ENCODE data around the gene IMMP2L.

IMMP2L gene

DNA sequence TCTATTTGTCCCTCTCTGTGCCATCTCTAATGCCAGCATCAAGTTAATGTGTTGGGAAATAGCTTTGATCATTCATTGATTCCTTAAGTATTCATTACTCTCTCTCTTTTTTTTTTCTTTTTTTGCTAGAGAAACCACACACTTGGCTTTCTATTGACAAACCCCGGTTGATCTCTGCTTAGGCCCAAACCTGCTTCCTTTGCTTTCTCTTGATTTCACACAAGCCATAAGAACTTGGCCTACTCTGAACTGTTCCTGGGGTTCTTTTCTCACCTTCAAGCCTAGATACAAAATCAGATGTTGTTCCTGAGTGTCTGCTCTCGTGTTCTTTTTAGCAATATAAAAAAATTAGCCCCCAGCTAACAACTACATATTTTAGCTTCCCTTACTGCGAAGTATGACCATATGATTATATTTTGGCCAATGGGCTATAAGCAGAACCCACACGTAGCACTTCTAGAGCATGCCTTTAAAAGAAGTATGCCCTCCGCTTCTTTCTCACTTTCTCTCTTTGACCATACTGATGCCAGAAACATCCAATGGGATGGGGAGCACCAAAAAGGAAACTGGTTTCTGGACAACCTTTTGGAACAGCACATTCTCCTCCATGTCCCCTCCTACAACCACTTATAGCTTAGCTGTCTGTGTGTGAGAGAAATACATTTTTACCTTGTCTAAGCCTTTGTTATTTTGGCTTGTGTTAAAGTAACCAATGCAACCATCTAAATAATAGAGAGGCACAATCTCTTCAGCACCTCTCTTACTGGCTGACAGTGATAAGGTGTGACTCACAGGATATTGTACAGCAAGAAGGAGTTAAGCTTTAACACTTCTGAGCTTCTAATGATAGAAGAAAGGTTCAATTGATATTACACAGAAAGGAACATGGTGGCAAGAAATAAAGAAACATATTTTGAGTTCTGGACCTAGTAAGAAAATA lies 568.0 kb downstream of the IMMP2L start:
- no peak for DNase-seq (ENCODE audit: extremely low spot score)
- no peak for TF ChIP-seq NFRKB (IDR thresholded peaks at IDR 0.05)
- TF ChIP-seq SP1 (IDR thresholded peaks at IDR 0.05): no peak
- no peak for TF ChIP-seq FOXA1 (IDR thresholded peaks at IDR 0.05)
- TF ChIP-seq CTBP1 (IDR thresholded peaks at IDR 0.05; ENCODE audit: borderline replicate concordance): no peak
- no peak for TF ChIP-seq TARDBP (IDR thresholded peaks at IDR 0.05)
- TF ChIP-seq LEF1 (IDR thresholded peaks at IDR 0.05; ENCODE audit: borderline replicate concordance): no peak
- CTCF ChIA-PET: no interaction called here
- POLR2A ChIA-PET: no interaction called here

DNA sequence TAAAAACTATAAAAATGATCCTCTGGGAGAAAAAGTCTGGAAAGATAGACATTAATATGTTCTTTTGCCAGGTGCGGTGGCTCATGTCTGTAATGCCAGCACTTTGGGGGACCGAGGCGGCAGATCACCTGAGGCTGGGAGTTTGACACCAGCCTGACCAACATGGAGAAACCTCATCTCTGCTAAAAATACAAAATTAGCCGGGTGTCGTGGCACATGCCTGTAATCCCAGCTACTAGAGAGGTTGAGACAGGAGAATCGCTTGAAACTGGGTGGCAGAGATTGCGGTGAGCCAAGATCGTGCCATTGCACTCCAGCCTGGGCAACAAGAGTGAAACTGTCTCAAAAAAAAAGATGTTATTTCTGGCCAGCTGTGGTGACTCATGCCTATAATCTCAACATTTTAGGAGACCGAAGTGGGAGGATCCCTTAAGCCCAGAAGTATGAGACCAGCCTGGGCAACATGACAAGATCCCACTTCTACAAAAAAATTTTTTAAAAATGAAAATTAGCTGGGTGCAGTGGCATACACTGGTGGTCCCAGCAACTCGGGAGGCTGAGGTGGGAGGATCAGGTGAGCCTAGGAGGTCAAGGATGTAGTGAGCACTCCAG lies 573.3 kb downstream of the IMMP2L start:
- CTCF ChIA-PET: no interaction called here

DNA sequence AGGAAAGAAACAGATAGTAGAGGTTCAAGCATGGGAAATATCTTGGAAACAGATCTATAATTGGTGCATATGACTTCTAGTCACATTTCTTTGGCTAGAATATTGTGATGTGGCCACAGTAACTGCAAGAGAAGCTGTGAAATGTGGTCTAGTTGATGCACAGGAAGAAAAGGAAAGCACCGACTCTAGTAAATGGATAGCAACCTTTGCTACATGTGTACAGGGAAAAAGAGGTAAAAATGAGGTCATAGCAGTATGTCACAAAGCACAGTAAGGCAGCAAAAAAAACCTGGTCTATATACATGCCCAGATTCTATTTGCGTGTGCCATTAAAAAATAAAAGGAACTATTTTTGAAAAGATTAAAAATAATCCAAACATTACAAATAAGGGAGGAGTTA lies 573.9 kb downstream of the IMMP2L start:
- ChIA-PET CTCF (interaction anchor here (1.2 kb wide), 1 partner anchor 13 kb away, joined by 3 read pairs; no protein-coding TSS in a partner anchor), POLR2A (no interaction called here)
- no peak for DNase-seq (ENCODE audit: extremely low spot score)
- TF ChIP-seq ARNT (IDR thresholded peaks at IDR 0.05) (no peak), NFRKB (IDR thresholded peaks at IDR 0.05) (no peak), FOXM1 (IDR thresholded peaks at IDR 0.05; ENCODE audit: borderline replicate concordance) (no peak), FOXK2 (IDR thresholded peaks at IDR 0.05) (no peak), TARDBP (IDR thresholded peaks at IDR 0.05) (no peak), BHLHE40 (IDR thresholded peaks at IDR 0.05; ENCODE audit: borderline replicate concordance) (no peak), ELF4 (IDR thresholded peaks at IDR 0.05) (no peak), FOXA1 (IDR thresholded peaks at IDR 0.05) (no peak), CTBP1 (IDR thresholded peaks at IDR 0.05; ENCODE audit: borderline replicate concordance) (no peak), ZNF384 (IDR thresholded peaks at IDR 0.05) (no peak), PKNOX1 (IDR thresholded peaks at IDR 0.05) (no peak)

More for the DNA sequence above, 573.3 kb downstream of the IMMP2L start:
- TF ChIP-seq BHLHE40 (IDR thresholded peaks at IDR 0.05; ENCODE audit: borderline replicate concordance) (no peak), SP1 (IDR thresholded peaks at IDR 0.05) (no peak), HDGF (IDR thresholded peaks at IDR 0.05; ENCODE audit: borderline replicate concordance) (no peak), FOXM1 (IDR thresholded peaks at IDR 0.05; ENCODE audit: borderline replicate concordance) (no peak), TARDBP (IDR thresholded peaks at IDR 0.05) (no peak), FOXA1 (IDR thresholded peaks at IDR 0.05) (no peak), FOXK2 (IDR thresholded peaks at IDR 0.05) (no peak), L3MBTL2 (conservative IDR thresholded peaks at IDR 0.05) (no peak)
- no peak for DNase-seq (ENCODE audit: extremely low spot score)
- POLR2A ChIA-PET: no interaction called here

DNA sequence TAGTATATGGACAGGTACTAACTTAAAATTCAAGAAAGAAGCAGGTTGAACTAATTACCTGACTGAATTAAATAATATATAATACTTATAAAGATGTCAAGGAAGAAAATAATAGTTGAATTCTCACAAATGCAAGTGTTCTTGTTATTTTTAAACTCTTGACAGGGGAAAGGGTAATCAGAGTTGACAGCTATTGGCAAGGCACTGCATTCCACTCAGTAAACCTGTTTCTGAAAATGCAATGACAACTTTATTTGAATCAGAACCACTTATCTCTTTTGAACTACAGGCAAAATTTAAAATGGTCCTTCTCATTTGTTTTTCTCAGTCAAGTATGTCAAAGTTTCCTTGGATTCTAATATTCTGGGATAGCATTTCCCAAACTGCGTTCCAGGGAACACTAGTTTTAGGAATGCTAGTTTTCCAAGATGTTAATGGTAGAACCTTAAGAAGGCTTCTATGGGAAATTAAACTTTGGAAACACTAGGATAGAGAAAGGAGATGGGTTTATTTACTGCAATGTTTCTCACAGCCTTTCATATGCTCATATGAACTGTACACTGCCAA lies 575.1 kb downstream of the IMMP2L start:
- ChIA-PET CTCF (interaction anchor here (0.6 to 1.2 kb wide), 2 partner anchors 14 to 112 kb away, joined by 3 read pairs; no protein-coding TSS in a partner anchor), POLR2A (no interaction called here)
- TF ChIP-seq FOXK2 (IDR thresholded peaks at IDR 0.05) (no peak), BHLHE40 (IDR thresholded peaks at IDR 0.05; ENCODE audit: borderline replicate concordance) (no peak), ELF4 (IDR thresholded peaks at IDR 0.05) (no peak), FOXA1 (IDR thresholded peaks at IDR 0.05) (no peak)
- DNase-seq (ENCODE audit: extremely low spot score): no peak

DNA sequence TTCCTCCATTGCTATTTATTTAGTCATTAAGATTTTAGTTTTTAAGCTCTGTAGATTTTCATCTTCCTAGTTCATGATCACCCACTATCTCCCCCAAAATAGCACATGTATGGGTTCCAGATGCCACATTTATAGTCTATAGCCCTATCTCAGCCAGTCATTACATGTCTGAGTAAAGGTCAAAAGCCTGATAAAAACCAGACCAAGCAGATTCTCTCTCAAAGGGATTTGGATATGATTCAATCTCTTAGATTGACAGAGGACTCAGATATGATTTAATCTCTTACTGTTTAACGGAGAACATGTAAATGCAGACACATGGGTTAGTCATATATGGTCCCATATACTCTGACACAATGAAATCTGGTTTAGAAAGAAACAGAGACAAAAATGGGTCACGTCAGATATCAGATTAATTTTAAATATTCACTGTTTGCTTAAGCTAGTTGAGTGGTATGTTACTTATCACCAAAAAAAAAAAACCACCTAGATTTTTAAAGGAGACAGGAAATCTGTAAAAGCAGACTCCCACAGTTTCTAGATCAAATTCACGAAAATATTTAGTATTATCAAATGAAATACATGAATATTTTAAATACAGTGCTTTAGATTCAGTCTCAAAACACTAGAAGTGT lies 578.4 kb downstream of the IMMP2L start:
- TF ChIP-seq FOXK2 (IDR thresholded peaks at IDR 0.05): no peak
- TF ChIP-seq PKNOX1 (IDR thresholded peaks at IDR 0.05): no peak
- no peak for TF ChIP-seq HDGF (IDR thresholded peaks at IDR 0.05; ENCODE audit: borderline replicate concordance)
- no peak for TF ChIP-seq LEF1 (IDR thresholded peaks at IDR 0.05; ENCODE audit: borderline replicate concordance)
- TF ChIP-seq L3MBTL2 (conservative IDR thresholded peaks at IDR 0.05): no peak
- TF ChIP-seq ZNF384 (IDR thresholded peaks at IDR 0.05): no peak
- no peak for TF ChIP-seq SP1 (IDR thresholded peaks at IDR 0.05)
- no peak for TF ChIP-seq BHLHE40 (IDR thresholded peaks at IDR 0.05; ENCODE audit: borderline replicate concordance)
- TF ChIP-seq ELF4 (IDR thresholded peaks at IDR 0.05): no peak
- no peak for DNase-seq (ENCODE audit: extremely low spot score)
- POLR2A ChIA-PET: no interaction called here
- CTCF ChIA-PET: no interaction called here

DNA sequence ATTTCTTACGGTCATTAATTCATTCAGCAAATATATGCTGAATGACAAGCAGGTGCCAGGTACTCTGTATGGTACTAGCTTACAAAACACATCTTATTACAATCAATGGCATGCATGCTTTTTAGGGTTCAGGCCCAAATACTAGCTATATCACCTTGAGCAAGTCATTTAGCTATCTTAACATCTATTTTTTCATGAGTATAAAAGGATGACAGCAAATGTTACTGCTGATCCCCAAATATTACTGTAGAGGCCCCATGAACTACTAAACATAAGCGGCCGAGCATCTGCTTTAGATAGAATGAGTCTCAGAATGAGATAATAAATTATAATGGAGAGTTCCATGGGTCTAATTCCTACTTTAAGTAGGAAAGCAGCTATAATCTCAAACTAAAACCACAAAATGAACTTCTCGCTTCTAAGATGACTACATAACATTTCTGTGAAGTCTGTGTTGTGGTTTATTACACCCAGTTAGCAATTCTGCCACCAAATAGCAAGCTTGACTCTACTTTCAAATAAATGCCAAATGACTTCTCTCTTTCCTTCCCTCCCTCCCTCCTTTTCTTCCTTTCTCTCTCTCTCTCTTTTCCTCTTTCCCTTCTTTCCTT lies 585.1 kb downstream of the IMMP2L start:
- no peak for DNase-seq (ENCODE audit: extremely low spot score)
- TF ChIP-seq SP1 (IDR thresholded peaks at IDR 0.05) (no peak), FOXA1 (IDR thresholded peaks at IDR 0.05) (no peak), TARDBP (IDR thresholded peaks at IDR 0.05) (no peak), SUZ12 (IDR thresholded peaks at IDR 0.05) (no peak)
- POLR2A ChIA-PET: no interaction called here
- CTCF ChIA-PET: no interaction called here
